Measurements from ENCODE around the gene AP5M1.

Gene AP5M1

GRCh38 chr14:57262117-57262516 is 6.7 kb upstream of the AP5M1 start:
- H3K4me3 ChIP-seq (ENCODE audit: low read depth, low read length), result no peak overlapping the region
- POLR2A ChIA-PET, result no interaction called here
- DNase-seq (ENCODE audit: low read depth, low spot score), result no peak
- CTCF ChIA-PET, result no interaction called here
- TF ChIP-seq CTCF (IDR thresholded peaks at IDR 0.05; ENCODE audit: insufficient read depth, low read length, missing control alignments), result no peak

GRCh38 chr14:57266065-57266464 is 2.7 kb upstream of the AP5M1 start:
- ChIA-PET POLR2A (interaction anchor here (0.7 kb wide), 1 partner anchor 539 kb away, joined by 3 read pairs; no protein-coding TSS in a partner anchor), CTCF (interaction anchor here (1.9 kb wide), 1 partner anchor 9 kb away, joined by 4 read pairs; no protein-coding TSS in a partner anchor)
- no peak for TF ChIP-seq CTCF (IDR thresholded peaks at IDR 0.05; ENCODE audit: insufficient read depth, low read length, missing control alignments)
- no peak for DNase-seq (ENCODE audit: low read depth, low spot score)
- no peak overlapping the region; the same call in 1 of the 2 replicates for H3K4me3 ChIP-seq (ENCODE audit: low read depth, low read length)

GRCh38 chr14:57273236-57273635 is 4.5 kb downstream of the AP5M1 start:
- POLR2A ChIA-PET, result no interaction called here
- no peak for TF ChIP-seq CTCF (IDR thresholded peaks at IDR 0.05; ENCODE audit: insufficient read depth, low read length, missing control alignments)
- no peak for DNase-seq (ENCODE audit: low read depth, low spot score)
- CTCF ChIA-PET, result no interaction called here
- no peak overlapping the region for H3K4me3 ChIP-seq (ENCODE audit: low read depth, low read length)

DNA sequence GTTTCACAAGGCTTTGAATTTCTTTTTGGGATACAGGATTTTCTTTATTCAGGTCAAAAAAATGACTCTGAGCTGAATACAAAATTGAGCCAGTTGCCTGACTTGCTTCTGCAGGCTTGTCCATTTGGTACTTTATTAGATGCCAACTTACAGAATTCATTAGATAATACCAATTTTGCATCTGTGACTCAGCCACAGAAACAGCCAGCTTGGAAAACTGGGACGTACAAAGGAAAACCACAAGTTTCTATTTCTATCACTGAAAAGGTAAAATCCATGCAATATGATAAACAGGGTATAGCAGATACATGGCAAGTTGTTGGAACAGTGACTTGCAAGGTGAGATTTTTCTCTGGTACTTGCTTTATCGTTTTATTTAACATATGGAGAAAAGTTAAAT is 5.8 kb downstream of the AP5M1 start:
- no peak for TF ChIP-seq CTCF (IDR thresholded peaks at IDR 0.05; ENCODE audit: insufficient read depth, low read length, missing control alignments)
- no peak for DNase-seq (ENCODE audit: low read depth, low spot score)
- ChIA-PET CTCF (no interaction called here), POLR2A (no interaction called here)
- no peak overlapping the region for H3K4me3 ChIP-seq (ENCODE audit: low read depth, low read length)

GRCh38 chr14:57275023-57275664 is 6.4 kb downstream of the AP5M1 start:
- ChIA-PET CTCF (no interaction called here), POLR2A (no interaction called here)
- H3K4me3 ChIP-seq (ENCODE audit: low read depth, low read length), result no peak overlapping the region
- no peak for TF ChIP-seq CTCF (IDR thresholded peaks at IDR 0.05; ENCODE audit: insufficient read depth, low read length, missing control alignments)
- no peak for DNase-seq (ENCODE audit: low read depth, low spot score)

GRCh38 chr14:57277062-57277461 is 8.3 kb downstream of the AP5M1 start:
- ChIA-PET CTCF (no interaction called here), POLR2A (no interaction called here)
- no peak for TF ChIP-seq CTCF (IDR thresholded peaks at IDR 0.05; ENCODE audit: insufficient read depth, low read length, missing control alignments)
- DNase-seq (ENCODE audit: low read depth, low spot score), result no peak
- no peak overlapping the region for H3K4me3 ChIP-seq (ENCODE audit: low read depth, low read length)

All from AG04449 (cell line).